Gastroesophageal sphincter (tissue), 4 donors: Measurements from ENCODE around the gene CIRBP. TPM values are rescaled to one million over a fixed set of nuclear protein-coding genes. Genes with fewer than 3 reads are reported as not detected.

Source experiments
- ATAC-seq: fragments of 150-250 bp; one replicate; pipeline ENCODE4 v1.9.1; 2016; ENCODE audit warnings: mild to moderate bottlenecking, moderate library complexity
- H3K27ac ChIP-seq, 4 donors: fragments of 200-600 bp; sonication (generic) in 3 of 4; 1 replicate in 3 of 4; 2 replicates in 1 of 4; pipeline ENCODE4 v1.5.1; 2016 to 2019
- H3K27me3 ChIP-seq: fragments of 200-600 bp; sonication (generic); one replicate; pipeline ENCODE4 v1.5.1; 2019
- H3K36me3 ChIP-seq, 2 donors: fragments of 200-600 bp; sonication (generic); one replicate each; pipeline ENCODE4 v1.5.1; 2019; ENCODE audit warnings: control low read depth in 1 of 2
- H3K4me1 ChIP-seq, 3 donors: fragments of 200-600 bp; sonication (generic); 1 replicate in 2 of 3; 2 replicates in 1 of 3; pipeline ENCODE4 v1.5.1; 2016 to 2019; ENCODE audit warnings: control low read depth in 2 of 3
- H3K4me3 ChIP-seq, 2 donors: fragments of 200-600 bp; sonication (generic); one replicate each; pipeline ENCODE4 v1.5.1; 2019; ENCODE audit warnings: mild to moderate bottlenecking in 1 of 2, moderate library complexity in 1 of 2
- H3K9me3 ChIP-seq, 3 donors: fragments of 200-600 bp; sonication (generic); one replicate each; pipeline ENCODE4 v1.5.1; 2017 to 2019; ENCODE audit warnings: control low read depth in 2 of 3
- CTCF ChIP-seq, 4 experiments: fragments of 200-600 bp in 2 of 4; fragments of 450-650 bp in 2 of 4; sonication (generic) in 1 of 4; IDR thresholded peaks; one replicate each; pipeline ENCODE4 v1.5.1; 2017 to 2019; ENCODE audit warnings: antibody characterized with exemption in 4 of 4, mild to moderate bottlenecking in 2 of 4, moderate library complexity in 2 of 4
- EP300 ChIP-seq: sonication (generic); formaldehyde crosslinking; IDR thresholded peaks from one replicate; pipeline ENCODE4 v1.6.1; 2017; ENCODE audit warnings: antibody characterized with exemption, mild to moderate bottlenecking
- POLR2A ChIP-seq, 2 donors: fragments of 450-650 bp; IDR thresholded peaks; one replicate each; pipeline ENCODE4 v1.6.1; 2017; ENCODE audit warnings: antibody characterized with exemption in 2 of 2, mild to moderate bottlenecking in 2 of 2, moderate library complexity in 1 of 2
- POLR2AphosphoS5 ChIP-seq: sonication (generic); formaldehyde crosslinking; IDR thresholded peaks from one replicate; pipeline ENCODE4 v1.6.1; 2017; ENCODE audit warnings: antibody characterized with exemption
- WGBS, 2 donors: methylation state at CpG; one replicate each; pipeline ENCODE4 v1.1.5; 2018; ENCODE audit warnings: low coverage in 1 of 2; 5-methylcytosine and 5-hydroxymethylcytosine counted together
- total RNA-seq, 4 donors: library from RNA; depleted of rRNA; stranded (reverse); fragments of >200 nt; gene quantifications; one replicate each; pipeline ENCODE4 v1.1.0, GENCODE V29; 2016

CIRBP gene
- total RNA-seq, 4 donors from 2014 or later: 350 to 708 (median 559) TPM

DNA sequence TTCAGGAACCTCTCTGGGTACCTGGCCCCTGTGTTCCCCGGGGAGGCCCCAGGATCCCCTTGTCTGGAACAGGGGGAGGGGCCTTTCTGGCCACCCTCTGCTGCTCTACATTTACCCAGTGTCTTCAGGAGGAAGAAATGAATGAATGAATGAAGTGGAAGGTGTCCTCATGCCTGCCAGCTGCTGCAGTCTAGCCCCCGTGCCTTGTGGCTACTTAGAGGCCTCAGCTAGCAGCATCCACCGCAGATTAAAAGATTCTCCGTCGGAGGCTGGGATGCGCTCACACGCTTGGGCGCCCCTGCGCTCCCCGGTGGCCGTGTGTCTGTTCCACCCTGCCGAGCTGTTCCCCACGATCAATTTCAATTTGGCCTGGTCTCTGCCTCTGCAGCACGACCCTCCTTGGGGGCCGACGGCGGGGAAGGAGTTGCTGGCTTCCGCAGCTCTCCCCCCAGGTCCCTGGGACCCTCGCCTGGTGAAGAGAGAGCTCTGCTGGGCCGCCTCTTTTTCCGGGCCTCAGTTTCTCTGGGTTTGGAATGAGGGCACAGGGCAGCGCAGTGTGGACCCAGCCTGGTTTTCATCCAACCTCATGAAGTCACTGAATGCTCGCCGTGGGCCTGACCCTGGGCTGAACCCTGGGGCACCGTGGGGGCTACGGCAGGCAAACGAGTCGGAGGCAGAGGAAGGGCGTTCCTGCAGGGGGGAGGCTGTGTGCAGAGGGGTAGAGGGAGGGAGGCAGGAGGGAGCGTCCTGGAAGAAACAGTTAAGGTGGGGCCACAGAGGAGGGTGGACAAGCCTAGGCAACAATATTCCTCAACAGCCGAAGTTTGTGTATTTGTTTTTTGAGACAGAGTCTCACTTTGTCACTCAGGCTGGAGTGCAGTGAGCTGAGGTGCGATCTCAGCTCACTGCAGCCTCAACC is 44.8 kb downstream of the CIRBP start:
- peaks cover 0 to 10% (median 0%) of the 10 kb centered on the region in 3 donors for H3K4me1 ChIP-seq
- WGBS, 2 donors: 71 to 90% methylated on average over 2 to 10 of the region's 32 CpGs
- no peak for TF ChIP-seq EP300
- TF ChIP-seq POLR2AphosphoS5: no peak
- TF ChIP-seq CTCF (IDR thresholded peaks at IDR 0.05): no peak
- TF ChIP-seq POLR2A (IDR thresholded peaks at IDR 0.05): no peak
- H3K27me3 ChIP-seq: peaks cover 99% of the 10 kb centered on the region
- no peaks in the 10 kb centered on the region for H3K9me3 ChIP-seq
- no peaks in the 10 kb centered on the region for H3K36me3 ChIP-seq
- no peak overlapping the region for H3K27ac ChIP-seq
- no peak overlapping the region for H3K4me3 ChIP-seq
- no peak for ATAC-seq

DNA sequence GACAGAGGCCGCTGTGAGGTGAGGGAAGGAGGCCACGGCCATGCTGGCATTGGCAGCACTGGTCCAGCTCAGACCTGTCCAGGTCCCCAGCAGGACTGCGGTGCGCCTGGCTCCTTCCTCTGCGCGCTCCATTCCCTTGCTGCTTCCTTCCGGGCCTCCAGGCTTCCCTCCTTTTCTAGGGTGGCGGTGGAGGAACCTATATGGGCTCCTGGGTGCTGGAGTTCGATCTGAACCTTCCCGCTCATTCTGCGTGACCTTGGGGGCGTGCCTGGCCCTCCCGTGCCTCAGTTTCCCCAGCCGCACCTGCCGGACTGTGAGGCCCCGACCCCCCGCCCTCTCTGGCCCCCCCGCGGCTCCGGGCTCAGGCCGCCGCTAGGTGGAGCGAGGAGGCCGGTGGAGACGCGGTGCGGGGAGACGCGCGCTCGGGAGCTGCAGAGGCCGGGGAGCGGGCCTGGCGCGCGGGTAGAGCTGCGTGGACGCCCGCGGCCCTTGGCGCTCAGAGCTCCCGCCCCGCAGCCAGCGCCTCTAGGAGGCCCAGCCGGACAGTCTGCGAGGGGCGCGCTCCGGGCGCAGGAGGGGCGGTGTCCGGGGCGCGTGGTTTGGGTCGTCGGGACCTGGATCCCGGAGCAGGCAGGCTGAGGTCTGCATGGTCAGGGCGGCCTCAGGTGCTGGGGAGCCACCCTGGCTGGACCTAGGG is 46.5 kb downstream of the CIRBP start:
- Histone ChIP-seq H3K27me3 (peaks cover 99% of the 10 kb centered on the region), H3K36me3 (no peaks in the 10 kb centered on the region), H3K4me3 (peak overlapping the region in 1 of 2 donors; percentile 38), H3K27ac (no peak overlapping the region), H3K9me3 (no peaks in the 10 kb centered on the region), H3K4me1 (peaks cover 0 to 10% (median 0%) of the 10 kb centered on the region in 3 donors)
- TF ChIP-seq POLR2AphosphoS5 (no peak), EP300 (no peak), CTCF (IDR thresholded peaks at IDR 0.05) (peak in 3 of 4 experiments; percentile 64 to 89 (median 74))
- ATAC-seq: peak; percentile 83
- 56% methylated on average over 7 of the region's 58 CpGs; no CpG with 5 or more reads in 1 of the 2 donors for WGBS, 2 donors

DNA sequence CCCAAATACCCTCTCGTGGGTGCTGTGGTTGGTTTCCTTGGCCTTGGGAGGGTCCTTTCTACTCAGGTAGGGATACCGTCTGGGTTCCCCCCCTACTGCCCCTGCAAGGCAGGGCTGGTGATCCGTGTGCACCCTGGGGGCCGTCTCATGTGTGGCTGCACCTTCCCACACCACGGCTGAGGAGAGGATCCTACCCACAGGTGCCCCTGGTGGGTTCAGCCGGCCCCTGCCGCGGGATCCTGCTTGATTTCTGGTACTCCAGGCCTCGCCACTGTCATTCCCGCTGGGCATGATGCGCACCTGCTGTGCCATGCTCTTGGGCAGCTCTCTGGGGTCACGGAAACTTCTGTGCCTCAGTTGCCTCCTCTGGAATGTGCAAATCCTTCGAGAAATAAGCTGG is 47.3 kb downstream of the CIRBP start:
- H3K27me3 ChIP-seq: peaks cover 95% of the 10 kb centered on the region
- no peak overlapping the region for H3K4me3 ChIP-seq
- no peak overlapping the region for H3K27ac ChIP-seq
- TF ChIP-seq CTCF (IDR thresholded peaks at IDR 0.05) (no peak), POLR2AphosphoS5 (no peak), EP300 (no peak), POLR2A (IDR thresholded peaks at IDR 0.05) (no peak)
- no peak for ATAC-seq
- H3K9me3 ChIP-seq: no peaks in the 10 kb centered on the region
- 74 to 93% methylated on average over 3 of the region's 13 CpGs for whole genome bisulfite sequencing, 2 donors
- H3K36me3 ChIP-seq: no peaks in the 10 kb centered on the region
- peaks cover 0 to 10% (median 0%) of the 10 kb centered on the region in 3 donors for H3K4me1 ChIP-seq

- H3K27me3 ChIP-seq: peaks cover 95% of the 10 kb centered on the region
- no peaks in the 10 kb centered on the region for H3K36me3 ChIP-seq
- H3K9me3 ChIP-seq: no peaks in the 10 kb centered on the region
- TF ChIP-seq CTCF (IDR thresholded peaks at IDR 0.05) (no peak), POLR2A (IDR thresholded peaks at IDR 0.05) (no peak), EP300 (no peak), POLR2AphosphoS5 (no peak)
- H3K4me1 ChIP-seq: peaks cover 0 to 10% (median 0%) of the 10 kb centered on the region in 3 donors
- no peak overlapping the region for H3K27ac ChIP-seq
- no peak overlapping the region for H3K4me3 ChIP-seq
- ATAC-seq: no peak
- WGBS, 2 donors: 71 to 78% methylated on average over 6 to 12 of the region's 17 CpGs
These were observed 48.3 kb downstream of the CIRBP start for GRCh38 chr19:1317274-1318003.
